Measurements from ENCODE around the gene MTHFR.

MTHFR gene

DNA sequence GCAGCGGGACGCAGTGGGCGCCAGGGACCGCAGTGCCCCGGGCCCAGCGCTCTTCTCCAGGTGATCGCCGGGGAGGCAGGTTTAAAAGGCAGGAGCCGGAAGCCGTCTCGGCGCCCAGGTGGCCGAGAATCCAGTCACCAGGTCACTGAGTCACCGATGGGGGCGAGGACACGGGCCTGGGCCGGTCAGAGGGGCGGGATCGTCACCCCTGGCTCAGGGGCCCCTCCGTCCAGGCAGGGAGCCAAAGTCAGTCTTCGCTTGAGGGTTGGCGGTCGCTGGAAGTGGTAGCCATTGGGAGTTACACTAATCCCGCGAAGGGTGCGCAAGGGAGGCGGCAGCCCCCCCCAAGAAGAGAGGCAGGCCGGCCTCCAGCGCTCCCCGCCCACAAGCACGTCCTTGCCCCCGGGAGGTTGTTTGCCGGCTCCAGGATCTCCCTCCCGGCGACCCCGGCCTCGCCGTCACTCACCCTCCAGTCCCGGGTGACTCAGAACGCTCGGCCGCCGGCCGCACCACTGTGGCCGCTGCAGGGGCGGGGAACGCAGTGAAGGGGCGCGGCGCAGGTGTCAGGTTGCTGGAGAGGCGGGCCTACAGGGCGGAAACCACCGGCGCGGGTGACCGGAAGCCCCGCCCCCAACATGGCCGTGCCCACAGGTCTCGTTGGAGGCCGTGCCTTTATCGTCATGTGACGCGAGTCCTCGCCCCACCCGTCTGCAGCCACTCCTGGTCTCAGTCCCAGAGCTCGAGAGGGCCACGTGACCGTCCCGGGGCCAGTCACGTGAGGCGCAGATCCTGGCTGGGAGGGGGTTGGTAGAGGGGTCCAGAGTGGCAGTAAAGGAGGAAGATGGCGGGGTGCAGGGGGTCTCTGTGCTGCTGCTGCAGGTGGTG is at the start of gene MTHFR, which contains the start of gene CLCN6:
Gene MTHFR (minus strand): TSS at position 543 of the 885 bp plus-strand sequence. CDS start 2,848 bp downstream, outside the sequence.
Gene CLCN6 (plus strand): TSS at position 770 of the 885 bp plus-strand sequence. CDS start 72 bp downstream, at position 842.
- in situ Hi-C loops (cut with HindIII; ENCODE audit: low sequenced_read_pairs): no loop called here

GRCh38 chr1:11855430-11855829 is 49.7 kb upstream of the MTHFR start:
- in situ Hi-C loops (cut with HindIII; ENCODE audit: low sequenced_read_pairs): no loop called here

- in situ Hi-C loops (cut with HindIII; ENCODE audit: low sequenced_read_pairs): no loop called here
Observed at GRCh38 chr1:11854519-11854918, 48.8 kb upstream of the MTHFR start.

- in situ Hi-C loops (cut with HindIII; ENCODE audit: low sequenced_read_pairs): no loop called here
Observed at GRCh38 chr1:11851180-11851579, 45.4 kb upstream of the MTHFR start.

DNA sequence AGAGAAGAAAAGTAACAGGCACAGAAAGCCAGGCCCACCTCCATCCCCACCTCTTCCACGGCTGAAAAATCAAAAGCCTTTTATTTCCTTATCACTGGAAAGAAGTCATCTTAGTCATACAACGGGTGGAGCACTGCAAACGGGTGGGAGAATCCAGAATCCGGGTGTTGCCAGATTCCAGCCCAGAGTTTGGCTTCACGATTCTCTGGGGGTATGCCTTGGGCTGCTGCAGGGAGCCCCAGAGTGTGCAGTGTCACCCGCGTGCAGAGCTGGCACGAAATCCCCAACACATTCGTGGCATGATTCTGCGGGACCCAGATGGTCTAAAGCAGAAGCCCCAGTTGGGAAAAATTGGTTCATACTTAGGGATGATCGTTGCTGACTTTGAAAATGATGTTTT is 44.4 kb upstream of the MTHFR start:
- in situ Hi-C loops (cut with HindIII; ENCODE audit: low sequenced_read_pairs): no loop called here

- in situ Hi-C loops (cut with HindIII; ENCODE audit: low sequenced_read_pairs): no loop called here
Observed at GRCh38 chr1:11848373-11848700, 42.6 kb upstream of the MTHFR start.

GRCh38 chr1:11847667-11848372 is 42.1 kb upstream of the MTHFR start, which contains the start of gene NPPA:
TSS of gene NPPA (minus strand) at chr1:11847783. CDS start at chr1:11847684, 99 bp downstream.
- in situ Hi-C loops (cut with HindIII; ENCODE audit: low sequenced_read_pairs): no loop called here

DNA sequence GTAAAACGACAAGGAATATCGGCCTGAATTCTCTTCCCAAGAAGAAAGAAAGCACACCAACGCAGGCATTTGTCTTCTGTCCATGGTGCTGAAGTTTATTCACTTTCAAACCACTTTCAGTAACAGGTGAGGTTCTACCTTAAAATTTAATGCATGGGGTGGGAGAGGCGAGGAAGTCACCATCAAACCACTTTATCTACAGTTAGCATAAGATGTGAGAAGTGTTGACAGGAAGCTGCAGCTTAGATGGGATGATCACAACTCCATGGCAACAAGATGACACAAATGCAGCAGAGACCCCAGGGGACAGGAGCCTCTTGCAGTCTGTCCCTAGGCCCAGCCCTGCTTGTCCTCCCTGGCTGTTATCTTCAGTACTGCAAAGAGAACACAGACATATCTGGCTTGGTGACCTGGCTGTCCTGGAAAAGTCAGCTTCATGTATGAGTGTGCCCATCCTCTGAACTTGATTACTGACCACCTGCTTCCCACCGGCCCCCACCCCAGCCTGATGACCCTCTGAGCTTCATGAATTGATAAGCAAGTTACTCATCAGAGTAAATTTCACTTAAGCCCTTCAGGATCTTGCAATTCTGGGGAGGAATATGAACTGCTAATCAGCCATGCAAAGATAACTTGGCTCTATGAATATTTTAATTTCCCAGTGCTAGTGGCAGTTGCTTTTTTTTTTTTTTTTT is 40.0 kb upstream of the MTHFR start:
- in situ Hi-C loops (cut with HindIII; ENCODE audit: low sequenced_read_pairs): no loop called here

DNA sequence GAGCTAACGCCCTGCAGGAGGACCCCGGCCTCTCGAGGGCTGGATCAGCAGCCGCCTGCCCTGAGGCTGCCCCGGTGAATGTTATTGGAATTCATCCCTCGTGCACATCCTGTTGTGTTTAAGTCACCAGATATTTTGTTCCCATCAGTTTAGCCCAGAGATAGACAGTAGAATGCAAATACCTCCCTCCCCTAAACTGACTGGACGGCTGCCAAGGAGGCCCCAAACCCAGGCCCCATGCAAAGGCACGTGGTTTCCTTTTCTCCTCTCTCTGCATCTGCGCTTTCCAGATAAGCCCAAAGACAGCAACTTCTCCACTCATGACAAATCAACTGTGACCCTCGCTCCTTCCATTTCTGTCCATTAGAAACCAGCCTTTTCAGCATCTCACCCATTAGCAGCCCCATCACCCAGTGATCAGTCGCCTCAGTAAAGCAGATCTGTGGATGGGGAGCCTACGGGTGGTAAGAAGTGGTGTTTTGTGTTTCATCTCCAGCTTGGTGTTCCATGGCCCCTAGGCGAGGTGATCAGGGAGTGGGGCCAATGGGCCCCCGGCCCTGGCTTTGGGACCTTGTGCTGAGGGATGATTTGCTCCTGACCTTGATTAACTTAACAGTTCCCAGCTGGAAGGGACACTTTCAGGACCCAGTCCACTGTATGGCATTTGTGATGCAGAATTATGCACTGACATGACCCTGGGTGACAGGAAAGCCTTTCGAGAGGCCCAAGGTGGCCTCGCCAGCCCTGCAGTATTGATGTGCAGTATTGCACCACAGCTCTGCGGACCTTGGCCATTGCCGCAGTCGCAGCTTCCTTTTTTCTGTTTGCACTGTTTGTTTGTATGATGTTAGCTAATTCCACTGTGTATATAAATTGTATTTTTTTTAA is 36.6 kb upstream of the MTHFR start:
- in situ Hi-C loops (cut with HindIII; ENCODE audit: low sequenced_read_pairs): no loop called here

- in situ Hi-C loops (cut with HindIII; ENCODE audit: low sequenced_read_pairs): no loop called here
Observed at GRCh38 chr1:11841245-11842153, 35.7 kb upstream of the MTHFR start.

- in situ Hi-C loops (cut with HindIII; ENCODE audit: low sequenced_read_pairs): no loop called here
Observed at GRCh38 chr1:11839727-11840705, 34.3 kb upstream of the MTHFR start.

DNA sequence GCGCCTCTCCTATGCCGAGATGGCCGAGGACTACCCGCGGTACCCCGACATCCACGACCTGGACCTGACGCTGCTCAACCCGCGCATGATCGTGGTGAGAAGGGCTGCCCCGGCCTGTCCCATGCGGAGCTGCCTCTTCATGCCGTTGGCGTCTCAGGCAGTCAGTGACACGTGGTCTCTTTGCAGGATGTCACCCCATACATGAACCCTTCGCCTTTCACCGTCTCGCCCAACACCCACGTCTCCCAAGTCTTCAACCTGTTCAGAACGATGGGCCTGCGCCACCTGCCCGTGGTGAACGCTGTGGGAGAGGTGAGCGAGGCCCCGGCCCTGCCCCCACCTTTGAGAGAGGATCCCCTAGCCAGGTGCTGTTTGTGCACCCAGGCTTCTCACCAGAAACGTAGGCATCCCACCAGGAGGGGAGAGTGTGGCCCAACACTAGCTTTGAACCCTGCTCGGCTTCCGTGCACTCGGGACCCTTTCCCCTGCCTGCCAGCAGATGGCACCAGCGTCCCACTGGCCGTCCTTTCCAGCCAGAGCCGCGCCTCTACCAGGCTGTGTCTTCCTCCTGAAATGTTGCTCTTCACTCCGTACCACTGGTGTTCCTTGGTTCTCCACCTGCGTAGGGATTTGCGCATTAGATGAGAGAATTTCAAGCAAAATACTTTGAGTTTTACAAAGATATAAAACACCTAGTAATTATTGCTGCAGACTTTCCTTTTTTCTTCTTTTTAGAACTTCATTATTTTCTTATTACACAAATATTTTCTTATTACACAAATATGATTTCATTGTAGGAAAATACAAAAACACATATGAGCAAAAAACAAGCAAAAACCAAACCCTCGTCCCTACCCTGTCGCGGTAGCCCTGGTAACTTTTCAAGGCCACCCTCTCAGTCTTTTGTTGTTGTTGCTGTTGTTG is 32.8 kb upstream of the MTHFR start:
- in situ Hi-C loops (cut with HindIII; ENCODE audit: low sequenced_read_pairs): no loop called here

- in situ Hi-C loops (cut with HindIII; ENCODE audit: low sequenced_read_pairs): no loop called here
Observed at GRCh38 chr1:11837767-11838348, 32.1 kb upstream of the MTHFR start.

DNA sequence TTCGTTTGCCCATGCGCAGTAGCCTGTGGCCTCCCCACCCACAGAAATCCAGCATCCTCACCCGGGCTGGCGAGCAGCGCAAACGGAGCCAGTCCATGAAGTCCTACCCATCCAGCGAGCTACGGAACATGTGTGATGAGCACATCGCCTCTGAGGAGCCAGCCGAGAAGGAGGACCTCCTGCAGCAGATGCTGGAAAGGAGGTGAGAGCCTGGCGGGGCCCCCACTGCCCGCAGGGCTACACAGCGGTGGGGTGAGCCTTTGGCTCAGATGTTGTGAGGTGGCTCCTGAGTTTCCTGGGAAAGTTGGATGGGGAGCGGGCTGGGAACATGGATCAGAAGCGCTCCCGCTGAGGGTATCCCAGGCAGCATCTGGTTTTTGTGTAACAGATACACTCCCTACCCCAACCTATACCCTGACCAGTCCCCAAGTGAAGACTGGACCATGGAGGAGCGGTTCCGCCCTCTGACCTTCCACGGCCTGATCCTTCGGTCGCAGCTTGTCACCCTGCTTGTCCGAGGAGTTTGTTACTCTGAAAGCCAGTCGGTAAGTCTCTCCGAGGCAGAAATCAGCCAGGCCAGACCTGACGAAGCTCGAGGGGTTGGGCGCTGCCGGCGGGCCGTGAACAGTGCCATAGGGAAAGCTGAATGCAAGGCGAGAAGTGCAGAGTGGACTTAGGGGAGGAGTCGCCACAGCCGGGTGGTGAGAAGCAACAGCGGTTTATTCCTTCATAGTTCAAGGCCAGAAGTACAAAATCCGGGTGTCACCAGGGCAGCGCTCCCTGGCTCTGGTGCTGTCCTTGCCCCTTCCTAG is 31.4 kb upstream of the MTHFR start:
- in situ Hi-C loops (cut with HindIII; ENCODE audit: low sequenced_read_pairs): no loop called here

- in situ Hi-C loops (cut with HindIII; ENCODE audit: low sequenced_read_pairs): no loop called here
Observed at GRCh38 chr1:11835441-11836225, 29.9 kb upstream of the MTHFR start.

All from DLD1 (cell line).